Measurements from ENCODE around the gene ELAPOR1.

GRCh38 chr1:109162626-109163025 is 48.7 kb downstream of the ELAPOR1 start:
- TF ChIP-seq POLR2A (IDR thresholded peaks at IDR 0.05) = no peak
- TF ChIP-seq CTCF (IDR thresholded peaks at IDR 0.05) = no peak
